Endothelial cell of umbilical vein (primary cell): ENCODE results near the gene MYO1A. TPM values are rescaled to one million over a fixed set of nuclear protein-coding genes. Genes with fewer than 3 reads are reported as not detected.

ENCODE experiments used
- BruUV-seq: library from RNA; stranded (reverse); fragments of 400-500 nt; replicated peaks from 2 replicates; lab custom pipeline; 2021; lab: Mats Ljungman, UMichigan
- CTCF ChIA-PET: fragments of 300-600, 350-600 bp; sonication (Branson Sonifier 250); formaldehyde crosslinking; loops from one replicate; lab custom pipeline; 2021; ENCODE audit warnings: antibody characterized with exemption, inconsistent platforms; lab: Charles Lee
- POLR2A ChIA-PET: fragments of 300-600, 350-600 bp; sonication (Branson Sonifier 250); formaldehyde crosslinking; loops from one replicate; lab custom pipeline; 2021; ENCODE audit warnings: antibody characterized with exemption, inconsistent platforms; lab: Charles Lee
- DNase-seq: peaks from one replicate; pipeline ENCODE4 v3.0.0-alpha.2; 2011; ENCODE audit warnings: low read depth, low spot score
- FAIRE-seq: peaks from 2 replicates; lab custom pipeline; 2011; peaks lifted over from hg19 to GRCh38; lab: Jason Lieb, UNC
- H2AFZ ChIP-seq: 2 replicates; pipeline ENCODE4 v1.6.0; 2012; ENCODE audit warnings: low read depth, low read length, control low read depth, inconsistent platforms
- H3K27ac ChIP-seq: 2 replicates; pipeline ENCODE4 v1.5.1; 2011; ENCODE audit warnings: low read depth, mild to moderate bottlenecking, control low read depth, low read length, moderate library complexity; ENCODE audit not compliant: insufficient read depth
- H3K27me3 ChIP-seq, 2 experiments: 2 replicates each; pipeline versions ENCODE4 v1.6.0 to v1.6.1; 2011; ENCODE audit warnings: low read length in 2 of 2, mixed read lengths in 1 of 2; ENCODE audit not compliant: control insufficient read depth in 2 of 2, insufficient read depth in 2 of 2
- H3K36me3 ChIP-seq, 2 experiments: 2 replicates in 1 of 2; 3 replicates in 1 of 2; pipeline ENCODE4 v1.5.1; 2011; ENCODE audit warnings: low read length in 2 of 2, mild to moderate bottlenecking in 1 of 2, moderate library complexity in 1 of 2; ENCODE audit not compliant: control insufficient read depth in 2 of 2, insufficient read depth in 2 of 2; ENCODE audit errors: extremely low read depth in 1 of 2
- H3K4me1 ChIP-seq: 3 replicates; pipeline ENCODE4 v1.5.1; 2011; ENCODE audit warnings: mild to moderate bottlenecking, low read length; ENCODE audit not compliant: control insufficient read depth, insufficient read depth; ENCODE audit errors: extremely low read depth
- H3K4me2 ChIP-seq: 2 replicates; pipeline ENCODE4 v1.6.1; 2011; ENCODE audit warnings: low read length, control low read depth, mixed read lengths; ENCODE audit not compliant: insufficient read depth
- H3K4me3 ChIP-seq, 3 experiments: fragments of 200-600 bp in 1 of 3; sonication (generic), shearing (Covaris generic) in 1 of 3; replicated peaks in 1 of 3; 2 replicates each; pipeline ENCODE4 v1.5.1; 2011 to 2016; ENCODE audit warnings: control low read depth in 3 of 3, low read length in 3 of 3, mild to moderate bottlenecking in 2 of 3, inconsistent platforms in 1 of 3, low read depth in 1 of 3, moderate library complexity in 1 of 3; ENCODE audit not compliant: insufficient read depth in 1 of 3
- H3K79me2 ChIP-seq: 2 replicates; pipeline ENCODE4 v1.6.0; 2012; ENCODE audit warnings: low read length, inconsistent platforms; ENCODE audit not compliant: control insufficient read depth, insufficient read depth
- H3K9ac ChIP-seq: replicated peaks from 2 replicates; pipeline ENCODE3; 2011; ENCODE audit warnings: low read length, control low read depth; ENCODE audit not compliant: insufficient read depth; ENCODE audit errors: extremely low read depth
- H3K9me1 ChIP-seq: replicated peaks from 3 replicates; pipeline ENCODE4 v1.6.0; 2011; ENCODE audit warnings: mild to moderate bottlenecking, low read length; ENCODE audit not compliant: control insufficient read depth, insufficient read depth; ENCODE audit errors: extremely low read depth
- H3K9me3 ChIP-seq: replicated peaks from 2 replicates; pipeline ENCODE4 v1.5.1; 2012; ENCODE audit warnings: low read length, inconsistent platforms; ENCODE audit not compliant: control insufficient read depth, insufficient read depth
- H4K20me1 ChIP-seq: replicated peaks from 2 replicates; pipeline ENCODE3; 2011; ENCODE audit warnings: mild to moderate bottlenecking, low read length; ENCODE audit not compliant: control insufficient read depth, insufficient read depth; ENCODE audit errors: extremely low read depth
- CTCF ChIP-seq, 2 donors: IDR thresholded peaks; 1 replicate in 1 of 2; 2 replicates in 1 of 2; pipeline ENCODE4 v1.5.1; 2011; ENCODE audit warnings: low read length in 2 of 2, mild to moderate bottlenecking in 2 of 2, moderate library complexity in 2 of 2, control low read depth in 1 of 2, inconsistent platforms in 1 of 2, low read depth in 1 of 2; ENCODE audit not compliant: insufficient read depth in 1 of 2; ENCODE audit errors: extremely low read depth in 1 of 2
- EZH2 ChIP-seq: IDR thresholded peaks from 2 replicates; pipeline ENCODE4 v1.6.1; 2012; ENCODE audit warnings: borderline replicate concordance, low read depth, mild to moderate bottlenecking, moderate library complexity, low read length, inconsistent platforms; ENCODE audit not compliant: severe bottlenecking
- FOS ChIP-seq: IDR thresholded peaks from 2 replicates; pipeline ENCODE4 v1.6.1; 2011; ENCODE audit warnings: mild to moderate bottlenecking, low read length, moderate library complexity, borderline replicate concordance; ENCODE audit not compliant: insufficient read depth
- GATA2 ChIP-seq: IDR thresholded peaks from 2 replicates; pipeline ENCODE4 v1.7.0; 2011; ENCODE audit warnings: low read depth, mild to moderate bottlenecking, moderate library complexity, mixed read lengths, low read length; ENCODE audit not compliant: insufficient read length, insufficient read depth
- JUN ChIP-seq: IDR thresholded peaks from 2 replicates; pipeline ENCODE4 v1.6.1; 2011; ENCODE audit warnings: borderline replicate concordance, low read depth; ENCODE audit not compliant: insufficient read length, insufficient read depth
- MYC ChIP-seq: IDR thresholded peaks from one replicate; pipeline ENCODE4 v1.6.1; 2011; ENCODE audit warnings: mild to moderate bottlenecking, low read depth, low read length
- POLR2A ChIP-seq: IDR thresholded peaks from 2 replicates; pipeline ENCODE4 v1.6.1; 2012; ENCODE audit warnings: low read depth, mild to moderate bottlenecking, control low read depth, low read length
- POLR2AphosphoS5 ChIP-seq: IDR thresholded peaks from 2 replicates; pipeline ENCODE4 v1.6.1; 2012; ENCODE audit warnings: low read depth, mild to moderate bottlenecking, control low read depth, low read length, moderate library complexity; ENCODE audit not compliant: insufficient read depth
- dilution Hi-C: fragments of 300-500 bp; cut with MboI; formaldehyde crosslinking; loops from one replicate; pipeline ENCODE4 v1.15.0; 2019; ENCODE audit warnings: low sequenced_read_pairs; ENCODE audit not compliant: extremely low pct_ligation_motif_present
- intact Hi-C: fragments of 100-400 bp; cut with micrococcal nuclease; formaldehyde crosslinking; loops from one replicate; pipeline ENCODE4 v1.10.0; 2022
- polyA plus RNA-seq, 4 experiments: library from polyadenylated mRNA; depleted of rRNA in 3 of 4; stranded (reverse) in 3 of 4; unstranded in 1 of 4; fragments of >200 nt; gene quantifications; 2 replicates each; pipeline versions ENCODE4 v1.2.1 to v1.2.3, GENCODE V29; 2011 to 2012; ENCODE audit warnings: missing spikeins in 1 of 4
- total RNA-seq: library from RNA; stranded (reverse); gene quantifications from 2 replicates; pipeline ENCODE4 v1.2.3, GENCODE V29; 2021
- TF ChIP-seq, protein P1 (sequence below): IDR thresholded peaks from 2 replicates; pipeline ENCODE4 v1.6.1; 2011; ENCODE audit not compliant: insufficient read depth, insufficient read length

The MYO1A gene
- total and polyA plus RNA-seq, 2 donors (not counting 3 experiments of a cell fraction or from before 2014, with no cell fraction given), result not detected

DNA sequence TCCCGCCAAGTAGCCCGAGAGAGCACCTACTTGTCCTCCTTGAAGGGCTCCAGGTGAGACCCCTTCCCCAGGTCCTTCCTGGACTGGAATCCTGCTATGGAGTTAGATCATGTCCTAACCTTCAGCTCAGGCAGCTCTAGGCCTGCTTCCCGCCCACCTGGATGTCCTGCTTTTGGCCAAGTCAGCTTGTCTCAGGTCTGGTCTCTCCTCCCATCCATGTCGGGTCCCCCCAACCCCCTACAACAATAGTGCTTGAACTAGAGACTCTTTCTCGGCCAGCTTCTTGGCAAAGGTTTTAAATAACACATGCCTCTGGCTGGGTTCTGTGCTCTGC, 42.6 kb upstream of the MYO1A start:
- Histone ChIP-seq H3K4me2 (no peak overlapping the region), H2AFZ (no peak overlapping the region), H3K9me1 (no peaks in the 10 kb centered on the region), H4K20me1 (no peaks in the 10 kb centered on the region), H3K4me1 (peaks cover 15% of the 10 kb centered on the region), H3K27me3 (no peaks in the 10 kb centered on the region), H3K9me3 (no peaks in the 10 kb centered on the region), H3K4me3 (no peak overlapping the region), H3K79me2 (peaks cover 16% of the 10 kb centered on the region), H3K9ac (no peak overlapping the region), H3K36me3 (peaks cover 4 to 42% of the 10 kb centered on the region in 2 experiments), H3K27ac (no peak overlapping the region)
- ChIA-PET POLR2A (interaction anchor here (0.6 kb wide), 1 partner anchor 36 kb away, joined by 5 read pairs; the partner anchor contains the start of gene LRP1), CTCF (interaction anchor here (0.7 to 14.4 kb wide), 9 partner anchors 14 to 82 kb away, joined by 3 to 158 read pairs (median 5); partner anchors contain the start of genes NEMP1 and STAT6)
- intact Hi-C loops, result no loop called here
- TF ChIP-seq CTCF (IDR thresholded peaks at IDR 0.05; ENCODE audit: extremely low read depth in 1 of 2, insufficient read depth in 1 of 2, low read depth in 1 of 2, low read length in 2 of 2) (no peak), JUN (no peak), EZH2 (no peak), POLR2AphosphoS5 (no peak), MYC (no peak), GATA2 (no peak), FOS (no peak), POLR2A (no peak)
- TF ChIP-seq, protein P1, sequence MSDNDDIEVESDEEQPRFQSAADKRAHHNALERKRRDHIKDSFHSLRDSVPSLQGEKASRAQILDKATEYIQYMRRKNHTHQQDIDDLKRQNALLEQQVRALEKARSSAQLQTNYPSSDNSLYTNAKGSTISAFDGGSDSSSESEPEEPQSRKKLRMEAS, result no peak
- dilution Hi-C loops, result no loop called here
- BruUV-seq, result no TSS peak
- DNase-seq (no peak), FAIRE-seq (no peak)
